Measurements from ENCODE around the gene TSPAN5.

DNA sequence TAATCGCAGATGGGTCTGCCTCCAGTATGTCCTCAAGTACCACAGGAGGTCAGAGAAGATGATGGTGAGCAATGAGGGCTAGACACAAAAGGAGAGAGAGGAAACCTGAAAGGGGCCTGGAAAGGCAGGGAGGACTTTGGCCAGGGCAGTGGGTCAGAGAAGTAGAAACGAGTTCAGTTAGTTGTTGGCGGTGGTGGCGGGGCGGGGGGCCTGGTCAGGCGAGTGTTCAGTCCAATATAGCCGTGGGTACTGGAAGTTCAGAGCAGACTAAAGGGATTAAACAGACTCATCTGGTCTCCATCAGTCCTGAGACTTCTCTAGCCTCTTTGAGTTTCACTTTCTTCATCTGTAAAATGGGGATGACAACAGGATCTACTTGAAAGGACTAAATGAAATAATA is 90.8 kb downstream of the TSPAN5 start:
- TF ChIP-seq POLR2AphosphoS5 (IDR thresholded peaks at IDR 0.05): no peak
- TF ChIP-seq, protein P1, sequence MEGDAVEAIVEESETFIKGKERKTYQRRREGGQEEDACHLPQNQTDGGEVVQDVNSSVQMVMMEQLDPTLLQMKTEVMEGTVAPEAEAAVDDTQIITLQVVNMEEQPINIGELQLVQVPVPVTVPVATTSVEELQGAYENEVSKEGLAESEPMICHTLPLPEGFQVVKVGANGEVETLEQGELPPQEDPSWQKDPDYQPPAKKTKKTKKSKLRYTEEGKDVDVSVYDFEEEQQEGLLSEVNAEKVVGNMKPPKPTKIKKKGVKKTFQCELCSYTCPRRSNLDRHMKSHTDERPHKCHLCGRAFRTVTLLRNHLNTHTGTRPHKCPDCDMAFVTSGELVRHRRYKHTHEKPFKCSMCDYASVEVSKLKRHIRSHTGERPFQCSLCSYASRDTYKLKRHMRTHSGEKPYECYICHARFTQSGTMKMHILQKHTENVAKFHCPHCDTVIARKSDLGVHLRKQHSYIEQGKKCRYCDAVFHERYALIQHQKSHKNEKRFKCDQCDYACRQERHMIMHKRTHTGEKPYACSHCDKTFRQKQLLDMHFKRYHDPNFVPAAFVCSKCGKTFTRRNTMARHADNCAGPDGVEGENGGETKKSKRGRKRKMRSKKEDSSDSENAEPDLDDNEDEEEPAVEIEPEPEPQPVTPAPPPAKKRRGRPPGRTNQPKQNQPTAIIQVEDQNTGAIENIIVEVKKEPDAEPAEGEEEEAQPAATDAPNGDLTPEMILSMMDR (IDR thresholded peaks at IDR 0.05): no peak
- no peak for TF ChIP-seq POLR2A (IDR thresholded peaks at IDR 0.05)

Data from prostate gland (tissue), 2 donors.